Suprapubic skin (tissue), 4 donors: ENCODE measurements around the gene ATG3.

Experiments used
- EP300 ChIP-seq: sonication (generic); formaldehyde crosslinking; IDR thresholded peaks from one replicate; pipeline ENCODE4 v1.6.1; 2017; ENCODE audit warnings: antibody characterized with exemption
- POLR2A ChIP-seq, 2 donors: fragments of 450-650 bp; IDR thresholded peaks; one replicate each; pipeline ENCODE4 v1.6.1; 2017; ENCODE audit warnings: antibody characterized with exemption in 2 of 2, mild to moderate bottlenecking in 2 of 2, moderate library complexity in 2 of 2
- POLR2AphosphoS5 ChIP-seq, 3 donors: sonication (generic); formaldehyde crosslinking; IDR thresholded peaks; one replicate each; pipeline ENCODE4 v1.6.1; 2017; ENCODE audit warnings: antibody characterized with exemption in 3 of 3
- TF ChIP-seq, protein P1 (sequence below), 2 donors: fragments of 200-600 bp in 1 of 2; fragments of 450-650 bp in 1 of 2; sonication (generic) in 1 of 2; IDR thresholded peaks; one replicate each; pipeline ENCODE4 v1.5.1; 2016 to 2019; ENCODE audit warnings: antibody characterized with exemption in 2 of 2, mild to moderate bottlenecking in 1 of 2, moderate library complexity in 1 of 2

DNA sequence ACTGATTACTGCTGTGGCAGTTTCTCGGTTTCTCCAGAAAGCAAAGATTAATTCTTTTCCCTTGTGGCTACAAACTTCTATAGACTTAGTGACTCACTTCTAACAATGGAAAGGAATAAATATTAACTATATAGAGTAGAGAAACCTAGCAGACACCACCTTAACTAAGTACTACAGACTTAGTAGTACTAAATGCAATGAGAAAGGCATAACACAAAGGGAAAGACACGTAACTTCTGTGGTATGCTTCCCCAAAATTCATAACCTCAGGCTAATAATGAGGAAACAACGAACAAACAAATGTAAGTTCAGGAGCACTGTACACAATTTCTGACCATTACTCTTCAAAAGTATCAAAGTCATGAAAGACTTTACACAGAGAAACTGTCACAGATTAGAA, 31.2 kb downstream of the ATG3 start:
- no peak for TF ChIP-seq POLR2A (IDR thresholded peaks at IDR 0.05)
- TF ChIP-seq, protein P1, sequence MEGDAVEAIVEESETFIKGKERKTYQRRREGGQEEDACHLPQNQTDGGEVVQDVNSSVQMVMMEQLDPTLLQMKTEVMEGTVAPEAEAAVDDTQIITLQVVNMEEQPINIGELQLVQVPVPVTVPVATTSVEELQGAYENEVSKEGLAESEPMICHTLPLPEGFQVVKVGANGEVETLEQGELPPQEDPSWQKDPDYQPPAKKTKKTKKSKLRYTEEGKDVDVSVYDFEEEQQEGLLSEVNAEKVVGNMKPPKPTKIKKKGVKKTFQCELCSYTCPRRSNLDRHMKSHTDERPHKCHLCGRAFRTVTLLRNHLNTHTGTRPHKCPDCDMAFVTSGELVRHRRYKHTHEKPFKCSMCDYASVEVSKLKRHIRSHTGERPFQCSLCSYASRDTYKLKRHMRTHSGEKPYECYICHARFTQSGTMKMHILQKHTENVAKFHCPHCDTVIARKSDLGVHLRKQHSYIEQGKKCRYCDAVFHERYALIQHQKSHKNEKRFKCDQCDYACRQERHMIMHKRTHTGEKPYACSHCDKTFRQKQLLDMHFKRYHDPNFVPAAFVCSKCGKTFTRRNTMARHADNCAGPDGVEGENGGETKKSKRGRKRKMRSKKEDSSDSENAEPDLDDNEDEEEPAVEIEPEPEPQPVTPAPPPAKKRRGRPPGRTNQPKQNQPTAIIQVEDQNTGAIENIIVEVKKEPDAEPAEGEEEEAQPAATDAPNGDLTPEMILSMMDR (IDR thresholded peaks at IDR 0.05), result no peak
- TF ChIP-seq EP300, result no peak
- no peak for TF ChIP-seq POLR2AphosphoS5 (IDR thresholded peaks at IDR 0.05)
